ENCODE results near the gene RAB38. TPM values are rescaled to one million over a fixed set of nuclear protein-coding genes. Genes with fewer than 3 reads are reported as not detected.

Gene RAB38
- total RNA-seq, 1 experiment from 2014 or later = 7.3 TPM

GRCh38 chr11:88087337-88087736 is 87.9 kb downstream of the RAB38 start:
- CTCF ChIA-PET = no interaction called here
- Mint-ChIP-seq H3K27ac (ENCODE audit: unreplicated experiment) (no peak overlapping the region), H3K36me3 (ENCODE audit: insufficient read depth, unreplicated experiment) (no peaks in the 10 kb centered on the region), H3K4me3 (ENCODE audit: low read depth, unreplicated experiment) (no peak overlapping the region), H3K27me3 (ENCODE audit: unreplicated experiment) (no peaks in the 10 kb centered on the region), H3K4me1 (ENCODE audit: low read depth, unreplicated experiment) (no peaks in the 10 kb centered on the region), H3K9me3 (ENCODE audit: low read depth, unreplicated experiment) (no peaks in the 10 kb centered on the region)
- no peak for DNase-seq
- BruUV-seq (replicated peaks) = no TSS peak
- intact Hi-C loops (cut with micrococcal nuclease; ENCODE audit: unreplicated experiment) = no loop called here
- no peak for TF ChIP-seq CTCF (IDR thresholded peaks at IDR 0.05; ENCODE audit: unreplicated experiment)

GRCh38 chr11:88086297-88086696 is 88.9 kb downstream of the RAB38 start:
- no peak overlapping the region for H3K4me3 Mint-ChIP-seq (ENCODE audit: low read depth, unreplicated experiment)
- no peak overlapping the region for H3K27ac Mint-ChIP-seq (ENCODE audit: unreplicated experiment)
- no peak for DNase-seq
- H3K4me1 Mint-ChIP-seq (ENCODE audit: low read depth, unreplicated experiment) = no peaks in the 10 kb centered on the region
- H3K27me3 Mint-ChIP-seq (ENCODE audit: unreplicated experiment) = no peaks in the 10 kb centered on the region
- no peaks in the 10 kb centered on the region for H3K9me3 Mint-ChIP-seq (ENCODE audit: low read depth, unreplicated experiment)
- TF ChIP-seq CTCF (IDR thresholded peaks at IDR 0.05; ENCODE audit: unreplicated experiment) = no peak
- H3K36me3 Mint-ChIP-seq (ENCODE audit: insufficient read depth, unreplicated experiment) = no peaks in the 10 kb centered on the region
- intact Hi-C loops (cut with micrococcal nuclease; ENCODE audit: unreplicated experiment) = no loop called here
- no TSS peak for BruUV-seq (replicated peaks)
- CTCF ChIA-PET = interaction anchor here (1.2 kb wide), 1 partner anchor 17 kb away, joined by 3 read pairs; no protein-coding TSS in a partner anchor

- Mint-ChIP-seq H3K27me3 (ENCODE audit: unreplicated experiment) (no peaks in the 10 kb centered on the region), H3K9me3 (ENCODE audit: low read depth, unreplicated experiment) (no peaks in the 10 kb centered on the region), H3K4me3 (ENCODE audit: low read depth, unreplicated experiment) (no peak overlapping the region), H3K36me3 (ENCODE audit: insufficient read depth, unreplicated experiment) (no peaks in the 10 kb centered on the region), H3K4me1 (ENCODE audit: low read depth, unreplicated experiment) (no peaks in the 10 kb centered on the region), H3K27ac (ENCODE audit: unreplicated experiment) (no peak overlapping the region)
- DNase-seq = no peak
- CTCF ChIA-PET = no interaction called here
- intact Hi-C loops (cut with micrococcal nuclease; ENCODE audit: unreplicated experiment) = no loop called here
- TF ChIP-seq CTCF (IDR thresholded peaks at IDR 0.05; ENCODE audit: unreplicated experiment) = no peak
- no TSS peak for BruUV-seq (replicated peaks)
These were observed 104.8 kb downstream of the RAB38 start for GRCh38 chr11:88070437-88070836.

GRCh38 chr11:88068848-88069554 is 106.2 kb downstream of the RAB38 start:
- no TSS peak for BruUV-seq (replicated peaks)
- Mint-ChIP-seq H3K4me3 (ENCODE audit: low read depth, unreplicated experiment) (no peak overlapping the region), H3K4me1 (ENCODE audit: low read depth, unreplicated experiment) (no peaks in the 10 kb centered on the region), H3K9me3 (ENCODE audit: low read depth, unreplicated experiment) (no peaks in the 10 kb centered on the region), H3K27ac (ENCODE audit: unreplicated experiment) (no peak overlapping the region), H3K27me3 (ENCODE audit: unreplicated experiment) (no peaks in the 10 kb centered on the region), H3K36me3 (ENCODE audit: insufficient read depth, unreplicated experiment) (no peaks in the 10 kb centered on the region)
- CTCF ChIA-PET = no interaction called here
- no peak for TF ChIP-seq CTCF (IDR thresholded peaks at IDR 0.05; ENCODE audit: unreplicated experiment)
- no peak for DNase-seq
- intact Hi-C loops (cut with micrococcal nuclease; ENCODE audit: unreplicated experiment) = no loop called here

Data from Calu3 (cell line).